Measurements from ENCODE around the gene NOTCH1.

NOTCH1 gene

GRCh38 chr9:136497916-136498695 is 47.7 kb downstream of the NOTCH1 start:
- DNase-seq = peak; percentile 34

- DNase-seq = no peak
Measured at GRCh38 chr9:136496801-136497620, 48.8 kb downstream of the NOTCH1 start.

- no peak for DNase-seq
Measured at GRCh38 chr9:136496181-136496580, 49.7 kb downstream of the NOTCH1 start.

- DNase-seq = no peak
Measured at GRCh38 chr9:136495238-136495800, 50.5 kb downstream of the NOTCH1 start.

GRCh38 chr9:136494531-136495215 is 51.2 kb downstream of the NOTCH1 start:
- no peak for DNase-seq

GRCh38 chr9:136494012-136494411 is 51.8 kb downstream of the NOTCH1 start:
- DNase-seq = no peak

GRCh38 chr9:136493567-136493971 is 52.3 kb downstream of the NOTCH1 start:
- no peak for DNase-seq

GRCh38 chr9:136492978-136493522 is 52.8 kb downstream of the NOTCH1 start:
- DNase-seq = no peak

- DNase-seq = no peak
Measured at GRCh38 chr9:136489731-136490130, 56.1 kb downstream of the NOTCH1 start.

- DNase-seq = peak; percentile 86
Measured at GRCh38 chr9:136488247-136489214, 57.3 kb downstream of the NOTCH1 start.

GRCh38 chr9:136487672-136488071 is 58.2 kb downstream of the NOTCH1 start:
- DNase-seq = no peak

GRCh38 chr9:136486823-136487620 is 58.8 kb downstream of the NOTCH1 start:
- no peak for DNase-seq

GRCh38 chr9:136486131-136486530 is 59.7 kb downstream of the NOTCH1 start:
- no peak for DNase-seq

- DNase-seq = peak; percentile 88
Measured at GRCh38 chr9:136485049-136486045, 60.5 kb downstream of the NOTCH1 start.

GRCh38 chr9:136484153-136485048 is 61.4 kb downstream of the NOTCH1 start:
- peak; percentile 72 for DNase-seq

GRCh38 chr9:136483589-136484152 is 62.2 kb downstream of the NOTCH1 start:
- peak; percentile 96 for DNase-seq

GRCh38 chr9:136482793-136483588 is 62.9 kb downstream of the NOTCH1 start, which contains the start of gene SEC16A:
Gene SEC16A (minus strand): TSS chr9:136483040. CDS start chr9:136477615, 5,425 bp downstream.
- peak; percentile 100 for DNase-seq
